GM20000 (cell line): ENCODE measurements around the gene TMEM80.

Experiments
- DNase-seq: peaks from one replicate; pipeline ENCODE4 v3.0.0; 2012; ENCODE audit warnings: low spot score
- CTCF ChIP-seq: IDR thresholded peaks from 2 replicates; pipeline ENCODE4 v1.5.1; 2012; ENCODE audit warnings: mild to moderate bottlenecking, control low read depth; ENCODE audit errors: extremely low read depth, missing control alignments

Gene TMEM80

DNA sequence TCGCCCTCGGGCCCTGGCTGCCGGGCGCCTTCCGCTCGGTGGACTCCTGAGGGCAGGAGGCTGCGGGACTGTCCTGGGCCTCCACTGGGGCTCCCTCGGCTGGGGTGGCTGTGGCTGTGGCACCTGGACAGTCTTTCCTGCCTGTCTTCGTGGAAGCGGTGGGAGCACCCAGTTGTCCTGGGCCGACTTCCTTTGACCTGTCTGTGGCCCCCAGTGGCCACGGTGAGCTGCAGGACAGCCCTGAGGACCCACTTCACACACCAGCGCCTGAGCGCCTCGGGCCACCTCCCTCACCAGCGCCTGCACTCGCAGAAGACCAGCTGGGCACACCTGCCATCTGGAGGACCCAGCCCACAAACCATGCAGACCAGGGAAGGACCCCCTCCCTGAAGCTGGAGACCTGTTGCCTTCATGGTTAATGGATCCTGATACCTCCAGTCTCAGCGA lies 8.6 kb downstream of the TMEM80 start:
- no peak for DNase-seq
- TF ChIP-seq CTCF, result no peak

DNA sequence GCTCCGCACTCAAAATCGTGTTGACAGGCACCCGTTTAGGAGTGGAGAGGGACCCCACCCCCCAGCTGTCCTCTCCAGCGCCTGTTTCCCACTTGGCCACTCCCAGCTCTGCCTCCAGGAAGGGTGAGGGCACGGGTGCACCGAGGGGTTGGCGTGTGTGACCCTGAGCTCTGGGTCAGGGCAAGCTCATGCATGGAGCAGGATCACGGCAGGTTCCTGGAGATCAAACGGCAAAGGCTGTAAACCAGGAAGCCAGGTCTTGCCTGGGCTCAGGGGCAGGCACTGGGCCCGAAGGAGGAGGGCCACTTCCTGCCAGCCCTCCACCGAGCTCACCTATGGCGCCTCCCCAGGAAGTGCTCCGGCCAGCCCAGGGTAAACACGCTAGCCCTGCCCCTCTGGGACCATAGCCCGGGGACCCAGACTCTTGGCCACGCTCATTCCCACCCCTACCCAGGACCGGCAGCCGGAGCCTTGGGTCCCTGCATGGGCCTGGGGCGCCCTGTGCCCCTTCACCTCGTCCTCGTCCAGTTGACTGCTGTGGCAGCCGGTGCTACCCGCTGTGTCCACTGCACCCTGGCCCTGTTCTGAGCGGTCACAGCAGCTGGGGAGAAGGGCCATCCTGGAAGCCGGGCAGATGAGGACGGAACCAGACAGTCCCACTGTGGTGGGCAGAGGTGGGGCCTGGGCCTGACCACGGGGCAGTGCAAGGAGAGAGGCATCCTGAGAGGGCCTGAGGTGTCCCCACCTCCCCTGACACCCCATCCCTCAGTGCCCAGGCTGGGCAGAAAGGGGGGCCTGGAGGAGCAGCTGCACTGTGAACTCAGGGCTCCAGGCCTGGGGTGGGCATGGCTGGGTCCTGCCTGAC lies 9.4 kb downstream of the TMEM80 start:
- DNase-seq, result no peak
- no peak for TF ChIP-seq CTCF

DNA sequence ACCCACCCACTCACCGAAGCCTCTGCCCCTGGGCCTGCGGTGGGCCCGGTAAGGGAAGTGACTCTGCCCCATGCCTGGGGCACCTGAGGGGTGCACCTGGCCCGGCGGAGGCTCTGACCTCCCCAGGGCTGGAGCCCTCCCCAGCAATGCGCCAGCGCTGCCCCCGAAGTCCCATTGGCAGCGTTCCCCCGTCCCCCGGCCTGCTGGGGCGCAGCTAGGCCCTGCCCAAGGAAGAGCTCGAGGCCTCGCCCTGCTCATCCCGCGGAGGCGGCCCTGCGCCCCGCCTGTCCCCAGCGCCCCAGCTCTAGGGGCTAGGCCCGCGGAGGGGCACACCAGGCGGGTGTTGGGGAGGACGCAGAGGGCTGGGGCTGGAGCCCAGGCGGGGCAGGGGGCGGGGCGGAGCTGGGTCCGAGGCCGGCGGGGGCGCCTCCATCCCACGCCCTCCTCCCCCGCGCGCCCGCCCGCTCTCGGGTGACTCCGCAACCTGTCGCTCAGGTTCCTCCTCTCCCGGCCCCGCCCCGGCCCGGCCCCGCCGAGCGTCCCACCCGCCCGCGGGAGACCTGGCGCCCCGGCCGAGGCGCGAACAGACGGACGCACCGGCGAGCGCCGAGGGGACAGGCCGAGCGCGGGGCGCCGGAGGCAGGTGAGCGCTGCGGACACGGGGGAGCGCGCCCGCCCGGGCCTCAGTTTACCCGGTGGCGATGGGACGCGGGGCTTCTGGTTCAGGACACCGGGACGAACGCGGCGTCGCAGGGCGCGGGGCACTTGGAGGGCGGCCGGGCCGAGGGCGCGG lies 10.2 kb downstream of the TMEM80 start, which contains the start of gene EPS8L2:
Gene EPS8L2 (plus strand): TSS at position 586 of the 793 bp plus-strand sequence. CDS start 3,177 bp downstream, outside the sequence.
- no peak for TF ChIP-seq CTCF
- peak; percentile 70 for DNase-seq

GRCh38 chr11:706439-706956 lies 10.9 kb downstream of the TMEM80 start:
- DNase-seq, result peak; percentile 55
- no peak for TF ChIP-seq CTCF

DNA sequence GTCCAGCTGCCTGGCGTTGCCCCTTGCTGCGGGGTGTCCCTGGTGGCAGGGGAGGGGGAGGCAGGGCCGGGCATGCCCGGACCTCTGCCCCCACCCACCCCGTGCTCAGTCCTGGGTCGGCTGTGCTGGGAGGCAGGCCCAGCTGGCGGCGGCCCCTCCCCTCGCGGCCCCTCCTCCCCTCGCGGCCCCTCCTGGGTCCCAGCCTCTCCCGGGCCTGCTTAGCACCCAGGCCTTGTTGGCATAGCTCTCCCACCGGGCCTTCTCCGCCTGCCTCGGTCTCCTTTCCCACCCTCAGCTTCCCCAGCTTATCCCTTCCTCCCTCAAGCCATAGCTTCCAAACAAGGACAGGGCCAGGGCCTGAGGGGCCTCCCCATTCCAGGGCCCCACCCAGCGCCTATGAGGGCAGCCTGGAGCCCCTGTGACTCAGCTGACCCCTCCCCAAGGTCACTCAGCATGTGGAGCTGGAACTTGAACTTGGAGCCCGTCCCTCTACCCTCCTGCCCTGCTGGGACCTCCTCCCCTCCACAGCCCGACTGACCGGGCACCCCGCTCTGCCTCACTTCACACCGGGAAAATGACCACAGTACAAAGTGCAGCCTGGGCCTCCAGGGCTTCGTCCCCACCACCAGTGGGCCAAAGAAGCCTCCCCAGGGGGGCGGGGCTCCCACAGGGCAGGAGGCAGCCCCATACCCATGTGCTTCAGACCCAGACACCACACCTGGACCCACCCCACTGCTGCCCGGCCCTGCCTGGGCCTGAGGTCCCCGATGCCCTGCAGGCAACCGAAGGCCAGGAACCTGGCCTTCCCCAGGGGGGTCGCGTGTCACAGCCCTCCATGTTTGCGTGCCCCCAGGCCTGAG lies 11.6 kb downstream of the TMEM80 start:
- peak; percentile 55 for DNase-seq
- TF ChIP-seq CTCF, result no peak

GRCh38 chr11:707817-708420 lies 12.3 kb downstream of the TMEM80 start:
- no peak for TF ChIP-seq CTCF
- DNase-seq, result peak; percentile 50
